Airway epithelial cell (primary cell): ENCODE measurements around the gene NOSIP. TPM values are rescaled to one million over a fixed set of nuclear protein-coding genes. Genes with fewer than 3 reads are reported as not detected.

ENCODE experiments used
- total RNA-seq: library from RNA; depleted of rRNA; stranded (reverse); fragments of >200 nt; gene quantifications from 2 replicates; pipeline ENCODE4 v1.2.3, GENCODE V29; 2015

NOSIP gene
- total RNA-seq = 57.1 and 61.2 TPM in 2 replicates

GRCh38 chr19:49580264-49581006, at the start of gene NOSIP:
NOSIP (minus strand) TSS chr19:49580556; CDS start chr19:49560691, 19,865 bp downstream.

GRCh38 chr19:49590971-49591730, 10.8 kb upstream of the NOSIP start, which contains the start of gene PRR12:
PRR12 (plus strand) TSS chr19:49591182; CDS start chr19:49591655, 473 bp downstream.

GRCh38 chr19:49581007-49581508, 702 bp upstream of the NOSIP start, which contains the start of gene PRRG2:
PRRG2 (plus strand) TSS chr19:49581316; CDS start chr19:49583220, 1,904 bp downstream.

Other genes with a start within 250 kb of the NOSIP start
- not detected in 2 replicates for gene CD37, start 245.2 kb downstream of the NOSIP start, total RNA-seq
- gene TEAD2, start 218.1 kb downstream of the NOSIP start, total RNA-seq = 29.8 and 32.4 TPM in 2 replicates
- gene DKKL1, start 216.7 kb downstream of the NOSIP start, total RNA-seq = 0.14 TPM in 1 of 2 replicates, not detected in the other
- not detected in 2 replicates for gene KASH5, start 192.3 kb downstream of the NOSIP start, total RNA-seq
- not detected in 2 replicates for gene PTH2, start 157.1 kb downstream of the NOSIP start, total RNA-seq
- gene GFY, start 155.2 kb downstream of the NOSIP start, total RNA-seq = not detected in 2 replicates
- 0.14 TPM in 1 of 2 replicates, not detected in the other for gene SLC17A7, start 139.0 kb downstream of the NOSIP start, total RNA-seq
- gene PIH1D1, start 128.7 kb downstream of the NOSIP start, total RNA-seq = 96.7 and 106 TPM in 2 replicates
- gene ALDH16A1, start 127.3 kb downstream of the NOSIP start, total RNA-seq = 37.9 and 44.0 TPM in 2 replicates
- gene FLT3LG, start 106.3 kb downstream of the NOSIP start, total RNA-seq = 0.46 and 0.49 TPM in 2 replicates
- 3,198 and 3,252 TPM in 2 replicates for gene RPL13A, start 92.9 kb downstream of the NOSIP start, total RNA-seq
- 4,387 and 4,926 TPM in 2 replicates for gene RPS11, start 84.1 kb downstream of the NOSIP start, total RNA-seq
- 23.0 and 27.2 TPM in 2 replicates for gene FCGRT, start 67.9 kb downstream of the NOSIP start, total RNA-seq
- gene RCN3, start 52.6 kb downstream of the NOSIP start, total RNA-seq = 2.3 and 4.7 TPM in 2 replicates
- gene PRRG2, start 760 bp upstream of the NOSIP start, total RNA-seq = 7.6 and 10.0 TPM in 2 replicates
- gene PRR12, start 10.6 kb upstream of the NOSIP start, total RNA-seq = 7.2 and 10.9 TPM in 2 replicates
- gene RRAS, start 59.6 kb upstream of the NOSIP start, total RNA-seq = 33.0 and 49.2 TPM in 2 replicates
- gene SCAF1, start 61.7 kb upstream of the NOSIP start, total RNA-seq = 37.4 and 48.1 TPM in 2 replicates
- 78.1 and 95.4 TPM in 2 replicates for gene IRF3, start 85.3 kb upstream of the NOSIP start, total RNA-seq
- 24.6 and 27.9 TPM in 2 replicates for gene BCL2L12, start 85.4 kb upstream of the NOSIP start, total RNA-seq
- 236 and 309 TPM in 2 replicates for gene PRMT1, start 96.7 kb upstream of the NOSIP start, total RNA-seq
- 2.0 and 2.1 TPM in 2 replicates for gene ADM5, start 109.0 kb upstream of the NOSIP start, total RNA-seq
- 0.33 and 2.1 TPM in 2 replicates for gene CPT1C, start 110.6 kb upstream of the NOSIP start, total RNA-seq
- 0.19 TPM in 1 of 2 replicates, not detected in the other for gene TSKS, start 182.8 kb upstream of the NOSIP start, total RNA-seq
- 130 and 131 TPM in 2 replicates for gene AP2A1, start 186.4 kb upstream of the NOSIP start, total RNA-seq
- gene FUZ, start 232.7 kb upstream of the NOSIP start, total RNA-seq = 13.7 and 18.7 TPM in 2 replicates
- gene MED25, start 237.7 kb upstream of the NOSIP start, total RNA-seq = 22.1 and 34.8 TPM in 2 replicates